Measurements from ENCODE around the gene AKAP17A.

- TF ChIP-seq L3MBTL2 (conservative IDR thresholded peaks at IDR 0.05) (no peak), SP1 (IDR thresholded peaks at IDR 0.05) (no peak), FOXM1 (IDR thresholded peaks at IDR 0.05; ENCODE audit: borderline replicate concordance) (no peak), ZNF384 (IDR thresholded peaks at IDR 0.05) (no peak), SUZ12 (IDR thresholded peaks at IDR 0.05) (no peak), LEF1 (IDR thresholded peaks at IDR 0.05; ENCODE audit: borderline replicate concordance) (no peak), TARDBP (IDR thresholded peaks at IDR 0.05) (no peak), FOXK2 (IDR thresholded peaks at IDR 0.05) (no peak), FOXA1 (IDR thresholded peaks at IDR 0.05) (no peak), BHLHE40 (IDR thresholded peaks at IDR 0.05; ENCODE audit: borderline replicate concordance) (no peak), ELF4 (IDR thresholded peaks at IDR 0.05) (no peak), PKNOX1 (IDR thresholded peaks at IDR 0.05) (no peak), HDGF (IDR thresholded peaks at IDR 0.05; ENCODE audit: borderline replicate concordance) (no peak), ARNT (IDR thresholded peaks at IDR 0.05) (no peak)
Observed at GRCh38 chrX:1597345-1598020, 6.1 kb downstream of the AKAP17A start.
